Measurements from ENCODE around the gene ST3GAL3.
A peak's percentile ranks its signal among the peaks of the same experiment; 100 is the strongest.

The ST3GAL3 gene, protein sequence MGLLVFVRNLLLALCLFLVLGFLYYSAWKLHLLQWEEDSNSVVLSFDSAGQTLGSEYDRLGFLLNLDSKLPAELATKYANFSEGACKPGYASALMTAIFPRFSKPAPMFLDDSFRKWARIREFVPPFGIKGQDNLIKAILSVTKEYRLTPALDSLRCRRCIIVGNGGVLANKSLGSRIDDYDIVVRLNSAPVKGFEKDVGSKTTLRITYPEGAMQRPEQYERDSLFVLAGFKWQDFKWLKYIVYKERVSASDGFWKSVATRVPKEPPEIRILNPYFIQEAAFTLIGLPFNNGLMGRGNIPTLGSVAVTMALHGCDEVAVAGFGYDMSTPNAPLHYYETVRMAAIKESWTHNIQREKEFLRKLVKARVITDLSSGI

DNA sequence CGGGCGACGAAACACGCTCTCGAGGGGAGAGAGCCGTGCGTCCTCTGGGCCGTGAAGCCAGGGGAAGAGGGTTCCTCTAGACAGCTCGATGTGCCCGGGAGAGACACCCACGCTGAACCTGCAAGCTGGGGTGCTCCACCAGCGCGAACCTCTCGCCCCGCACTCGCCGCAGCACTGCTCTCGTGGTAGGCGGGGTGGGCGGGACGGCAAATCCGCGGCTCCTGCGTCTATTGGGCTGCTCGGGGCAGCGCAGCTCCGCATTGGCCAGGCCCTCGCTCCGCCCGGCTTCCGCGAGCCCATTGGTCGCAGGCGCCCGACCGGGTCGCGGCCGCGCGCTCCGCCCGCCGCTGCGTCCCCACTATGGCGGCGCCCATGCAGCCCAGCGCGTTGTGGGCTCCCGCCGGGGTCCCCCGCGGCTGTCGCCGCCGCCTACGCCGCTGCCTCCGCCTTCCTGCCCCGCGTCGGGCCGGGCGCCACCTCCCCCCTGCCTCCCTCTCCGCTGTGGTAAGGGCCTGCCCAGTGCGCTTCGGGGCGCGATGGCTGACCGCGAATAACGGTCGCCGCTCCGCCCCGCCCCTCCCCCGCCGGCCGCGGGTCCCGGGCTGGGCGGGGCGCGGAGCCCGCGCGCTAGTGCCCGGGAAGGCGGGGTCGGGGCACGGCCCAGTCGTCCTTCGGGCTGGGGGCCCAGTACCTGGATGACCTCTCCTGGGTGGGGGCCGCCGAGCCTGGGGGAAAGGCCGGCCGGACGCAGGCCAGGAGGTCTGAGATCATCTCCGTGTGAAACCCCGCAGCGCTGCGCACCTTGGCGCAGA, at the start of gene ST3GAL3:
ST3GAL3 (plus strand) TSS at position 347 of the 812 bp plus-strand sequence. CDS start 28,727 bp downstream, outside the sequence.
- peak; percentile 93 to 94 for DNase-seq

DNA sequence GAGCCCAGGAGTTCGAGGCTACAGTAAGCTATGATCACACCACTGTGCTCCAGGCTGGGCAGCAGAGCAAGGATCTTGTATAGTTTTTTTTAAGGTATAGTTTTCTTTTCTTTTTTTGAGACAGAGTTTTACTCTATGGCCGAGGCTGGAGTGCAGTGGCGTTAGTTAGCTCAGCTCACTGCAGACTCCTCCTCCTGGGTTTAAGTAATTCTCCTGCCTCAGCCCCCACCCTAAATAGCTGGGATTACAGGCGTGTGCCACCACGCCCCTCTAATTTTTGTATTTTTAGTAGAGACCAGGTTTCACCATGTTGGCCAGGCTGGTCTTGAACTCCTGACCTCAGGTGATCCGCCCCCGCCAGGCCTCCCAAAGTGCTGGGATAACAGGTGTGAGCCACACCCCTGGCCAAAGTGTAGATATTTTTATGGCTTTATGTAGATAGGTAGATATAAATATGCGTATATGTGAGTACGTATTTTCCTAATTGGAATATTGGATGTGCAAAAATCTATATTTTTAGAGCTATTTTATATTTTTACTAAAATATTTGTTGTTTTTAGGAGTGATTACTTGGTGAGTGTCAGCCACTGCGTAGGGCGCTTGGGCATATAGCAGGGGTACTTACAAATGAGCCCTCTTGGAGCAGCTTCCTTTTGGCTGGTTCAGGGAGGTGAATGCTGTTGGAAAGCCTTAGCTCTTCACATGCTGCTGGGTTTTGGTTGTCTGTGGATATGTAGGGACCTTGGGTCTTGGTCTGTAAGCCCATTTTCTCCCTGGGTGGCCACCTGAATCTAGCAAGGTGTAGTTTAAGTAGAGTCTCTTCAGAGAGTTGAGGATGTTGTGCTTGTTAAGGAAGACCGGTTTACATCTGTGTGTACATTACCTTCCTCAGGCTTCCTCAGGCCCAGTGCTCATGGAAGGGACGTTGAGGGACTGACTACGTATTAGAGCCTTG, 47.8 kb upstream of the ST3GAL3 start:
- no peak for DNase-seq

DNA sequence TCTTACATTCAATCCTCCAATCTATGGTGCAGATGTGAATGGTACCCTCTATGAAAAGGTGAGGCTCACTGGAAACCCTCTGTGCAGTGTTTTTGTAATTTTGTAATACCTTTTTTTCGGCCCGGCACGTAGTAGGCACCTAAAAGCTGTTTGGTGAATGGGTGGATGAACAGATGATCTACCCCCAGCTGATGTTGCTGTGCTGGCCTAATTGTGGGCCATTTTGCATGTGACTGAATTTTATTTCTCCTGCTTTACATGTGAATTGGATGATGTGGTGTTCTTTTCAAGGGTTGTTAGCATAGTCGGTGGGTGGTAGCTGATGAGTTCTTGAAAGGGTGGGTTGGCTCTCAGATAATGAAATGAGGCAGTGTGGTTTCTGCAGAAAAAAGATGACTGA, 47.0 kb upstream of the ST3GAL3 start:
- DNase-seq = no peak

DNA sequence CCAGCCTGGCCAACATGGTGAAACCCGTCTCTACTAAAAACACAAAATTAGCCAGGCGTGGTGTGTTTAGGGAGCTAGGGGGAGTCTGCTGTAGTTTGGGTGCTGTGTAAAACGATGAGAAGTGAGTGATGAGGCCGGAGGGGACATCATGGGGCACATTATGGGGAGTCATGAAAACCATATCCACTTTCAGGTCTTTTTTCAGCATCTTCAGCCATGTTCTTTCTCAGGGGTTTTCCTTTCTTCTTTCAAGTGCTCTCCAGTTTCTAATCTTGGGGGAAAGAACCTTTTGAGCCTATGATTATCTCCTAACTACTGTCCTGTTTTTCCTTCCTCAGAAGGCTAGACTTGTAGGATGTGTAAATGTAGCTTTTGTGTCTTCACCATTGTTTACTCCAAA, 43.0 kb upstream of the ST3GAL3 start:
- DNase-seq = no peak

DNA sequence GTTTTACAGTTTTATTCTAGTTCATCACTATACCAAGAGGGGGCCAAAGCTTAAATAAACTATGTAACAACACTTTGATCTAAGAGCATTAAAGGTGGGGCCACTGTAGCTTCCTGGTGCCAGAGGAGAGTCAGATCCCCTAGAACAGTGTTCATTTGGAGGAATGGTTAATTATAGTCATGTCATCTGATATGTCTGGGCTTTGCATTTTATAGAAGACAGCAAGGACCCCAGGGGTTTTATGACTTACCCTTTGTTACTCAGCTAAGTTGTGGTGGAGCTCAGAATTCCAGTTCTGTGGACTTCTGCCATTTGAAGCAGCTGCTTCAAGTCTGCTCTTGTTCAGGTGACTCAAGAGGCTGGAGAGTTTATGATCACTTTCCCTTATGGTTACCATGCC, 40.7 kb upstream of the ST3GAL3 start:
- DNase-seq = no peak

DNA sequence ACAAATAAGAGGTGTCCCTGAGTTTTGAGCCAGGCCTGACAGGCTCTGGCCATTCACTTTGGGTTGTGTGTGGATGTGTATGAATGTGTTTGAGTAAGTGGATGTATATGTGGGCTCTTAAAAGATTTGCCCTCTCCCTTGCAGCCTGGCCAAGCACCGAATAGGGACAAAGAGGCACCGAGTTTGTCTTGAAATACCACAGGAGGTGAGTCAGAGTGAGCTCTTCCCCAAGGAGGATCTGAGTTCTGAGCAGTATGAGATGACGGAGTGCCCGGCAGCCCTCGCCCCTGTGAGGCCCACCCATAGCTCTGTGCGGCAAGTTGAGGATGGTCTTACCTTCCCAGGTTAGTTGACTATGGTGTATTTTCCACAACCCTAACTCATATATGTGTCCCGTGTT, 38.4 kb upstream of the ST3GAL3 start:
- DNase-seq = no peak

DNA sequence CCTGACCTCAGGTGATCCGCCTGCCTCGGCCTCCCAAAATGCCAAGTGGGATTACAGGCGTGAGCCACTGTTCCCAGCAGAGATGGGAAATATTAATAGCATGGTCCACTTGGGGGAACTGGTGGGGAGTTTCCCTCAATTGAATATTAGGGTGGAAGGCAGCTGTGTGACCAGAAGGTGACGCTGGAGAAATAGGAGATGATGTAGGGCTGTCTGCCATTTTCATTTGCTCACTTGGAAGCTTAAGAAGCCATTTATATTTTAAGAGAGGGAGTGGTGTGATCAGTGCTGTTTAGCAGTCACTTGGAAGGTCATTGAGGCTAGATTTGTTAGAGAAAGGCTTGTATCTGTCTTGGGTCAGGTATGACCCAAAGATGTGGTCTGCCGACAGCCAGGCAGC, 37.5 kb upstream of the ST3GAL3 start:
- no peak for DNase-seq

DNA sequence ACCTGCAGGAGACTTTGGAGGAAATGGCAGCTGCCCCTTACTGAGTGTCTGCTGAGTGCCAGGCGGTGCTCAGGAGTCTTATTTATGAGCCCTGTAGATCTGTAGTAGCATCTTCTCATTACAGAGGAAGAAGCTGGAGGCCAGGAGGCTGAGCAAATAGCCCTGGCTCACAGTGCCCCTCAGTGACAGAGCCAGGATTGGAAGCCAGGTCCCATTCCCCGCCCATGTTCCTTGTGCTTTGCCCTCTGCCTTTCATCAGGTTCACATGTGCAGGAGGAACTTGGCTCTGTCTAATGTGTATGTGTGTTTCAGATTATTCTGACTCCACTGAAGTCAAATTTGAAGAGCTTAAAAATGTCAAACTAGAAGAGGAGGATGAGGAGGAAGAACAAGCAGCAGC, 36.1 kb upstream of the ST3GAL3 start:
- DNase-seq = no peak

DNA sequence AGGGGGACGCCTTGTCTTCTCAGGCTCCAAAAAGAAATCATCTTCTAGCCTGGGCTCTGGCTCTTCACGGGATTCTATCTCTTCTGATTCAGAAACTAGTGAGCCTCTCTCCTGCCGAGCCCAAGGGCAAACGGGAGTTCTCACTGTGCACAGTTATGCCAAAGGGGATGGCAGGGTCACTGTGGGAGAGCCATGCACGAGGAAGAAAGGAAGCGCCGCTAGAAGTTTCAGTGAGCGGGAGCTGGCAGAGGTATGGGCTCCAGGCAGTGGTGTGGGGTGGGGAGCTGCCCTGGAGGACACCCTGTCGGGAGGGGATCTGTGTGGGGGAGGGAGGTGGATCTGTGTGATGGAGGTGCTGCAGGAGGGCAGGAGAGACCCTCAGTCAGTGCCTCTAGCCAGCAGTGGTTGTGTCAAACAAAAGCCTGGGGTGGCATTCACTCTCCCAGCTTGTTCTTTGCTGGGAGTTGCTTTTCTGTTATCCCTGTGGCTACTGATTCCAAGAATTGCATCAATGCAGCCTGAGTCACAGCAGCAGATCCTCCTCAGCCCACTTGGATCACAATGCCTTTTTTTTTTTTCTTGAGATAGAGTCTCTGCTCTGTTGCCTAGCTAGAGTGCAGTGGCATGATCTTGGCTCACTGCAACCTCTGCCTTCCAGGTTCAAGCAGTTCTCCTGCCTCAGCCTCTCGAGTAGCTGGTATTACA, 35.6 kb upstream of the ST3GAL3 start:
- no peak for DNase-seq

DNA sequence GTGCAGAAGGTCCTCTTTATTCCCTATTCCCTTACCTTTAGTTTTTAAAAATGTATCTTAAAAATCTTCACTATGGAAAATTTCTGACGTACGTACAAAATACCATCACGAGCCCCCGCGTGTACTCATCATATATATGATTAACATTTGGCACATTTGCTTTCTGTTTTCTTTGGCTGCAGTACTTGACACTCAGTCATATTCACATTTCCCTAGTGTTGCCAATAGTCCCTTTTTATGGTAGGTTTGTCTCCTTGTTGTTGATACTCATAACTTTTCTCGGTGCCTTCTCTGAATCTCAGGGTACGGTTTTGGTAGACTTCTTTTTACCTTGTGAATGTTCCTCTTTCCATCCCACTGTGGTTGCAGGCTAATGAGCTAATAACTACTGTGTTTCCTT, 34.1 kb upstream of the ST3GAL3 start:
- DNase-seq = no peak

DNA sequence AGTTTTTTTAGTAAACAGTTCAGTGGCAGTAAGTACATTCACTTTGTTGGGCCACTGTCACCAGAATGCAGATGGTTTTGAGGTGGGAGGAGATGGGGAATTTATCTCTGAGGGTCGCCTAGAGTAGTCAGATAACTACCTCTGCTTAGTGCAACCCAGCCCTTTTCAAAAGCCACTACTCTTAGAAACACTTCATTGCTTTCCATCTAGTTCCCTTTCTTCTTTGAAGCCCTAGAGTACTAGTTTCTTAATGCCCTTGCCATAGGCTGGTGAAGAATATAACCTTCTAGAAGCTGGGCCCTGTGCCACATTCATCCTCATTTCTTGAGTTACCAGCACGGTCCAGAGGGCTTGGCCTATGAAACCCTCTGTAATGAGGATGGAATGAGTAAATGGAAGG, 28.4 kb upstream of the ST3GAL3 start:
- no peak for DNase-seq

DNA sequence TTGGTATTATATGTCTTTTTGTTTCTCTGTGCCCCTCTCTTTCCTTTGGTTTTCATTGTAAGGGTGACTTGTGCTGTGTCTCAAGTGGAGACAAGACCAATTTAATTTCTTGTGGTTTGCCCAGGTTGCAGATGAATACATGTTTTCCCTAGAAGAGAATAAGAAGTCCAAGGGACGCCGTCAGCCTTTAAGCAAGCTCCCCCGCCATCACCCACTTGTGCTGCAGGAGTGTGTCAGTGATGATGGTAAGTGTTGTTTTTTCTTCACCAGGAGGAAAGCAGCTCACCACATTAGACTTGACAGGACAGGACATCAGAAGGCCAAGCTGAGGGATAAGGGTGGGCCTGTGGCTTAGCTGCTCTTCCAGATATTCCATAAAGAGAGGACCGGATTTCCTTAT, 23.8 kb upstream of the ST3GAL3 start:
- no peak for DNase-seq

DNA sequence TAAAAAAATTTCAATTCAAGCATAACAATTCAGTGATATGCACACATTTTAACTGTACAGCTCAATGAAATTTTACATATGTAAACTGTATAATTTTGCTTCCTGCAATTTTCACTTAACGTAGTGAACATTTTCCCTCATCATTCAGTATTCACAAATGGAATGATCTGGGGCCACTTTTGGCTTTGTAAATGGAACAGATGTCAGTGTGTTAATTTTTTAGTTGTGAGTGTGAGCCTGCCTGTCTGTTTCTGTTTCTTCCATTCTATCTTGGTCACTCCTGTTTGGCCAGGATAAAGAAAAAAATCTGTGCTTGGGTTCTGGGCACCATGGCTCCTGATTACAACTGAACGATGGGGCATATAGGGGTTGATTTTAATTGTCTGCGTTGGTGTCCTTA, 20.5 kb upstream of the ST3GAL3 start:
- no peak for DNase-seq

DNA sequence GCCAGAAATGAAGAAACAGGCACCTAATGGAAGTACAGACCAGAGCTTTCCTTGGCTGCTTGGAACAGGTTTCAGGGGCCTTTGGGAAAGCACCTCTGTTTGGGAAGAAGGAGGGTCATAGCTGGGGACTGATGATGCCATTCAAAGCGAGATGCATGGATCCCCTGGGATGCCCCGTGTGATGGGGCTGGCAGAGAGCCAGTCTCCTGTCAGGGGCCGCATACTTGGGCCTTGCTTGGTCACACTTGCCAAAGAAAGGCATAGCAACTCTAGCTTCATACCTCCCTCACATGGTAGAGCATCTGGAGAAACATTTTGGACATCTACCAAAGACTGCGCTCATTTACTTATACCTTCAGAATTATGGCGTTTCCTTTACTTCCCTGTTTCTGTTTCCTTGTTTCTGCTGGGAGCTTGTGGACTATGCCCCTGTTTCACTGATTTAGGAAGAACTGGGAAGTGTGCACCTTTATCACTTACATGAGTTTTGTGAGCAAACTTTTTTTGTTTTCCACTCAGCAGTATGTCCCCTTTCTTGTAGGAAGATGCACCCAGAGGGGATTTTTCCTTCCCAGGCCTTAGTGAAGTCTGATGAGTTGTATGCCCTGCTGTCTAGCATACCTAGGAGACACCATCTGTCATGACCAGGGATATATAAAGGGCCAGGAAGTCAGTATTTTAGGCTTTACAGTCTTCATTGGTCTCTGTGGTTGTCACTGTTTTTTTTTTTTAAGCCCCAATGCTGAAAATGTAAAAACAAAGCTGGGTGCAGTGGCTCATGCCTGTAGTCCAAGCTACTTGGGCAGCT, 19.8 kb upstream of the ST3GAL3 start:
- DNase-seq = no peak

DNA sequence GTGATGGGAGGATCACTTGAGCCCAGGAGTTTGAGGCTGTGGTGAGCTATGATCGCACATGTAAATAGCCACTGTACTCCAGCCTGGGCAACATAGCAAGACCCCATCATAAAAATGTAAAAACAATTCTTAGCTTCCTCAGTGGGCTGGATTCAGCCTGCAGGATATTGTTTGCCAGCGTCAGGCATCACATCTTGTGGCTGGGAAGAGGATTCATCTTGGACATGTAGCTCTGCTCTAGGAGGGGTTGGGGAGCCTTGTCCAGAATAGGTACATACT, 19.3 kb upstream of the ST3GAL3 start:
- DNase-seq = no peak

DNA sequence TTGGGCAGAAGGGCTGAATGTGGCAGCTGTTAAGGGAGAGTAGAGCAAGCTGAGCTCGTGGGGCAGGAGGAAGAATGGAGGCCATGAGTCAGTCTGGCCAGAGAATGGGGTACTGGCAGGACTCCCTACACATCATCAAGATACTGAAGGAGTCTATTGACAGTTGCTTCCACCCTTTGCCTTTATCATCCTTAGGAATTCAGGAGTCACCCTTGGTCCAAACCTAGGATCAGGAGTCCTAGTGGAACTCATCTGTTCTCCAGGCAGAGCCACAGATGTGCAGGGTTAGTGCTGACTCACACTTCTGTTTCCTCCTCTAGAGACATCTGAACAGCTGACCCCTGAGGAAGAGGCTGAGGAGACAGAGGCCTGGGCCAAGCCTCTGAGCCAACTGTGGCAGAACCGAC, 18.7 kb upstream of the ST3GAL3 start:
- DNase-seq = no peak

DNA sequence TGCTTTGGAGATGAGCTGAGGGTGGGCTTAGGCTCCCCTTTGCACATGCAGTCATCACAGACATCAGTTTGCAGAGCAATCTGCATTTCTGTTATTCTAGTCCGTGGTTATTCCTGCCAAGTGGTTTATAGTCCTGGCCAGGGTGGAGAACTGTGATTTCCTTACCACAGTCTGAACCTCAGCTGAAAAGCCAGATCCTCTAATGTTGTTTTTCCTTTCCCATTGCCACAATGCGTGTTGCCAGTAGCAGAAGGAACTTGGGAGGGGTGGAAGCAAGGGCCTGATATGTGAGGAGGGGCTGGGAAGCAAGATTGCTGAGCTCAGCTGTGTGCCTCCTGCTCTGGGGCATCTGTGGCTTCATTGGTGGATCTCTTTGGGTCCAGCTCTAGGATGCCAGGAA, 18.0 kb upstream of the ST3GAL3 start:
- no peak for DNase-seq

DNA sequence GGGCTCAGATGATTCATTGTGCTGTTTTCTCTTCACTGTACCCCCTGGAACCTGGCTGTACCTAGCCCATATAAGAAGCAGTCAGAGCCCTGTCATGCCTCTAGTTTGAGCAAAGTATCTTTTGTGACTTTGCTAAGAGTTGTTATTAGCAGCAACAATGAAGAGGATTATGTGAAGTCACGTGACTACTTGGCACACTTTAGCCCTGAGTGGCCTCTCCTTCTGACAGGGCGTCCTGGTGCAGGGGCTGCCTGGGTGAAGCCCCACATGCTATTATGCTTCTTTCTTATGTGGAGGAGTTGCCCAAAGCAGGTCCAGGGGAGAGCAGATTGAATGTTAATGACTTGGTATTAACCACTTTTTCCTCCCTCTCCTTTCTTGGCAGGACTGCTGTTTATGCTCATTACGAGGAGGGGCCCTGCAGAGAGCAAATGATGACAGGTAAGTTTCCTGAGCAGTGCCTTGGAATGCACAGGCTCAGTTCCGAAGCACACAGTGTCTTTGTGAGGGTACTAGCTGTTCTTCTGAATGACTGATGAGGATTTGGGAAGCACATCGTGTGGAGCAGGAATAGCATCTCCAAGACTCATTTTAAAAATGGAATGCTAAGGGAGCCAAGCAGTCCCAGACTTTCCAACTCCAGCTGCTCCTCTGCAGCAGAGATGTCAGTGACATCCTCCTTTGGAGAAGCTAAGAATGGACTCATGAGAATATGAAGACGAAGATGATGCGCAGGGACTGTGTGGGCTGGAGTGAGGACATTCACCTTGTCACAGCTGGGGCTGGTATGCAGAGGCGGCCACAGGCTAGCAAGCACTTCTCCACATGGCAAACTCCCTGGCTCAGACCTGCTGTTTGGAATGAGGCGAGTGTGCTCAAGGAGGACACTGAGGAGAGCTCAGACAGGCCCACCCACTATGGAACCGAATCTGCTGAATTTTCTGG, 15.2 kb upstream of the ST3GAL3 start:
- DNase-seq = no peak

DNA sequence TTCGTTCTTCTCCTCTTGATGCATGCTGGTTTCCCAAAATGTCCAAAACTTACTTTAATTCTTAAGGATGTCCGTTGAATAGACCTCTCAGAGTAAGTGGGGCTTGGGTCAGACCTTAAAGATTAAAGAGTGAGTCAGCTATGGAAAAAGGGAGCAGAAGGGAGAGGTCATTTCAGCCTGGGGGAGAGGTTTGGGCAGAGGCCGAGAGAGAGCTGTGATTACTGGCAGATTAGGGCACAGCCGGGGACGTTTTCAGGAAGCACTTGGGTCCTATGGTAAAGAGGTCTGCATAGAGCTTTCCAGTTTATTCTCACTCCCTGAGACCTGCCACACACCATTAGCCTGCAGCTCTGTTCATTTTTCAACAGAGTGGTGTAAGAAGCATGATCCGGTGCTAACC, 14.0 kb upstream of the ST3GAL3 start:
- no peak for DNase-seq

DNA sequence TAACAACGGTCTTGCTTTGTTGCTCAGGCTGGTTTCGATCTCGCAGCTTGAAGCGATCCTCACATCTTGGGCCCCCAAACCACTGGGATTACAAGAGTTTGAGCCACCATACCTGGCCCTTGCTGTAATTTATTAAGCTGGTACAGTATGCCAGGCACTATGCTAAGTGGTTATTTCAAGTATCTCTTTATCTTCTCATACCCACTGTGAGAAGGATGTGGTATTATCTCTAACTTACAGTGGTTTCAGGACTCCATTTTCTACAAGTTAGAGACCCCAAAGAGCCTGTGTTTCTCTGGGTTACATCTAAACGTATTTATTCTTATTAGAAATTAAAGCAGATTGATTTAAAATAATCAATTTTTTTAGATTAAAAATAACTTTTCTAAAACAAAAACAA, 8.1 kb upstream of the ST3GAL3 start:
- no peak for DNase-seq

DNA sequence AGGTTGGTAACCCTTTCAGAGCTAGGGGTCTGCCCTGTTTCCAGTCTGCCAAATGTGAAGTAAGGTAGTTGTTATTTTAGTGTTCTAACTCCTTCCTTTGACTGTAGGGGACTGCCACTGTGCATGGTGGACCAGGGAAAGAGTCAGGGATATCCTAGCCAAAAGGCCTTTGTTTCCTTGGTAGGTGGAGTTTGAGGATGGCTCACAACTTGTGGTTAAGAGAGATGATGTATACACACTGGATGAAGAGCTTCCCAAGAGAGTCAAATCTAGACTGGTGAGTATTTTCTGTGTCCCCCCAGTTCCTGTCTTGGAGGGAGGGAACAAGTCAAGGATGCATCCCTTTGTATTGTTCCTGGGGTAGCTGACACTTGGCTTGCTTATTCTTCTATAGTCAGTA, 3.5 kb upstream of the ST3GAL3 start:
- no peak for DNase-seq

Data from activated CD4-positive, alpha-beta T cell treated with anti-CD3 and anti-CD28 coated beads, Interleukin-2, amount 50 U/mL, for 48 hours (primary cell).